HG03439 (cell line): Measurements from ENCODE around the gene DEFB119.
"Not testable (repeated sequence)": the region's sequence is repeated elsewhere in the genome, so short reads cannot be mapped to it uniquely, and the experiment has no call there.

Experiments used
- ATAC-seq: cut with Tn5 transposase; IDR thresholded peaks from one replicate; pipeline ENCODE4 v1.9.1; 2021; ENCODE audit warnings: mild to moderate bottlenecking, moderate library complexity; ENCODE audit not compliant: unreplicated experiment

DEFB119 gene

GRCh38 chr20:31390490-31390889 lies at the start of gene DEFB119:
Gene DEFB119, minus strand, starts transcription at chr20:31390590. Its CDS starts 107 bp downstream, at chr20:31390483.
- no peak for ATAC-seq

- ATAC-seq = no peak
Measured at GRCh38 chr20:31430568-31431115, 40.3 kb upstream of the DEFB119 start.

GRCh38 chr20:31427576-31427975 lies 37.2 kb upstream of the DEFB119 start:
- not testable (repeated sequence) for ATAC-seq

GRCh38 chr20:31426891-31427551 lies 36.6 kb upstream of the DEFB119 start:
- not testable (repeated sequence) for ATAC-seq

- no peak for ATAC-seq
Measured at GRCh38 chr20:31425797-31426196, 35.4 kb upstream of the DEFB119 start.

GRCh38 chr20:31418307-31418706 lies 27.9 kb upstream of the DEFB119 start:
- ATAC-seq = no peak

GRCh38 chr20:31415653-31416052 lies 25.3 kb upstream of the DEFB119 start:
- no peak for ATAC-seq

- no peak for ATAC-seq
Measured at GRCh38 chr20:31414381-31414780, 24.0 kb upstream of the DEFB119 start.

GRCh38 chr20:31410011-31410410 lies 19.6 kb upstream of the DEFB119 start:
- ATAC-seq = no peak

GRCh38 chr20:31406115-31406514 lies 15.7 kb upstream of the DEFB119 start, which contains the start of gene DEFB121:
Gene DEFB121, minus strand, starts transcription at chr20:31406215. Its CDS starts 63 bp downstream, at chr20:31406152.
- ATAC-seq = no peak

GRCh38 chr20:31403886-31404285 lies 13.5 kb upstream of the DEFB119 start:
- no peak for ATAC-seq

- no peak for ATAC-seq
Measured at GRCh38 chr20:31394900-31395299, 4.5 kb upstream of the DEFB119 start.

- no peak for ATAC-seq
Measured at GRCh38 chr20:31392836-31393235, 2.4 kb upstream of the DEFB119 start.

- no peak for ATAC-seq
Measured at GRCh38 chr20:31374346-31374745, 16.0 kb downstream of the DEFB119 start.

GRCh38 chr20:31368301-31368700 lies 22.1 kb downstream of the DEFB119 start, which contains the start of gene DEFB118:
Gene DEFB118, plus strand, starts transcription at chr20:31368601. Its CDS starts 50 bp downstream, at chr20:31368651.
- no peak for ATAC-seq

GRCh38 chr20:31364272-31364671 lies 26.1 kb downstream of the DEFB119 start:
- ATAC-seq = not testable (repeated sequence)

- no peak for ATAC-seq
Measured at GRCh38 chr20:31363295-31363694, 27.1 kb downstream of the DEFB119 start.

- no peak for ATAC-seq
Measured at GRCh38 chr20:31355981-31356380, 34.4 kb downstream of the DEFB119 start.

GRCh38 chr20:31341470-31341869 lies 48.9 kb downstream of the DEFB119 start:
- no peak for ATAC-seq

- ATAC-seq = no peak
Measured at GRCh38 chr20:31330893-31331292, 59.5 kb downstream of the DEFB119 start.
